ENCODE results near the gene PTGDR2.

GRCh38 chr11:60870733-60871377 is 15.1 kb upstream of the PTGDR2 start:
- TF ChIP-seq, protein P1, sequence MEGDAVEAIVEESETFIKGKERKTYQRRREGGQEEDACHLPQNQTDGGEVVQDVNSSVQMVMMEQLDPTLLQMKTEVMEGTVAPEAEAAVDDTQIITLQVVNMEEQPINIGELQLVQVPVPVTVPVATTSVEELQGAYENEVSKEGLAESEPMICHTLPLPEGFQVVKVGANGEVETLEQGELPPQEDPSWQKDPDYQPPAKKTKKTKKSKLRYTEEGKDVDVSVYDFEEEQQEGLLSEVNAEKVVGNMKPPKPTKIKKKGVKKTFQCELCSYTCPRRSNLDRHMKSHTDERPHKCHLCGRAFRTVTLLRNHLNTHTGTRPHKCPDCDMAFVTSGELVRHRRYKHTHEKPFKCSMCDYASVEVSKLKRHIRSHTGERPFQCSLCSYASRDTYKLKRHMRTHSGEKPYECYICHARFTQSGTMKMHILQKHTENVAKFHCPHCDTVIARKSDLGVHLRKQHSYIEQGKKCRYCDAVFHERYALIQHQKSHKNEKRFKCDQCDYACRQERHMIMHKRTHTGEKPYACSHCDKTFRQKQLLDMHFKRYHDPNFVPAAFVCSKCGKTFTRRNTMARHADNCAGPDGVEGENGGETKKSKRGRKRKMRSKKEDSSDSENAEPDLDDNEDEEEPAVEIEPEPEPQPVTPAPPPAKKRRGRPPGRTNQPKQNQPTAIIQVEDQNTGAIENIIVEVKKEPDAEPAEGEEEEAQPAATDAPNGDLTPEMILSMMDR (IDR thresholded peaks at IDR 0.05; ENCODE audit: low read depth, low read length, missing input control), result no peak
- no peak for TF ChIP-seq HNF4A (conservative IDR thresholded peaks at IDR 0.05)

Measured in liver (tissue), 3 donors.